Transverse colon (tissue), 4 donors: Measurements from ENCODE around the gene ANKRD65. TPM values are rescaled to one million over a fixed set of nuclear protein-coding genes. Genes with fewer than 3 reads are reported as not detected.
"Not testable (repeated sequence)": the region's sequence is repeated elsewhere in the genome, so short reads cannot be mapped to it uniquely, and the experiment has no call there.

Experiments used
- DNase-seq: peaks from one replicate; pipeline ENCODE4 v3.0.0-alpha.2; 2019
- H3K27ac ChIP-seq, 4 donors: fragments of 200-600 bp; sonication (generic); 2 replicates each; pipeline ENCODE4 v1.5.1; 2016 to 2018; ENCODE audit warnings: inconsistent platforms in 4 of 4
- H3K27me3 ChIP-seq: fragments of 200-600 bp; sonication (generic); 2 replicates; pipeline ENCODE4 v1.5.1; 2017; ENCODE audit warnings: inconsistent platforms
- H3K36me3 ChIP-seq, 4 donors: fragments of 200-600 bp; sonication (generic); 2 replicates each; pipeline ENCODE4 v1.5.1; 2017 to 2019; ENCODE audit warnings: inconsistent platforms in 4 of 4
- H3K4me1 ChIP-seq, 4 donors: fragments of 200-600 bp; sonication (generic); 2 replicates each; pipeline ENCODE4 v1.5.1; 2017 to 2020; ENCODE audit warnings: inconsistent platforms in 4 of 4
- H3K4me3 ChIP-seq, 4 donors: fragments of 200-600 bp; sonication (generic); 1 replicate in 1 of 4; 2 replicates in 3 of 4; pipeline versions ENCODE4 v1.5.1 to v1.6.1; 2017 to 2019; ENCODE audit warnings: inconsistent platforms in 4 of 4
- H3K9me3 ChIP-seq, 2 donors: fragments of 200-600 bp; sonication (generic); 2 replicates each; pipeline ENCODE4 v1.5.1; 2017 to 2019; ENCODE audit warnings: inconsistent platforms in 2 of 2
- EP300 ChIP-seq: sonication (generic); formaldehyde crosslinking; IDR thresholded peaks from one replicate; pipeline ENCODE4 v1.6.1; 2017; ENCODE audit warnings: antibody characterized with exemption, low read depth
- POLR2A ChIP-seq: fragments of 450-650 bp; IDR thresholded peaks from one replicate; pipeline ENCODE4 v1.6.1; 2016; ENCODE audit warnings: antibody characterized with exemption, mild to moderate bottlenecking, moderate library complexity
- POLR2AphosphoS5 ChIP-seq, 3 donors: sonication (generic); formaldehyde crosslinking; IDR thresholded peaks; one replicate each; pipeline ENCODE4 v1.6.1; 2016; ENCODE audit warnings: antibody characterized with exemption in 3 of 3
- WGBS, 2 donors: methylation state at CpG; one replicate each; pipeline ENCODE4 v1.1.5; 2018; ENCODE audit warnings: low coverage in 1 of 2; 5-methylcytosine and 5-hydroxymethylcytosine counted together
- in situ Hi-C, 4 donors: fragments of 200-750 bp; cut with MboI; loops; one replicate each; pipeline versions ENCODE4 v1.15.0 to v1.15.1; 2017; ENCODE audit warnings: low sequenced_read_pairs in 3 of 4, low pct_ligation_motif_present in 1 of 4, low pct_unique_long_range_greater_than_20kb in 1 of 4
- intact Hi-C: fragments of 100-400 bp; cut with DNase I; formaldehyde crosslinking; loops from one replicate; pipeline ENCODE4 v1.15.1; 2023; ENCODE audit warnings: low total_unique reads
- total RNA-seq, 4 donors: library from RNA; depleted of rRNA; stranded (reverse); fragments of >200 nt; gene quantifications; one replicate each; pipeline ENCODE4 v1.1.0, GENCODE V29; 2016
- TF ChIP-seq, protein P1 (sequence below), 5 experiments: fragments of 200-600 bp in 3 of 5; fragments of 450-650 bp in 2 of 5; sonication (generic) in 3 of 5; IDR thresholded peaks; 1 replicate in 2 of 5; 2 replicates in 3 of 5; pipeline ENCODE4 v1.5.1; 2016 to 2017; ENCODE audit warnings: antibody characterized with exemption in 5 of 5, inconsistent platforms in 3 of 5, mild to moderate bottlenecking in 2 of 5, moderate library complexity in 1 of 5

Gene ANKRD65
- total RNA-seq, 4 donors from 2014 or later: 0.80 to 4.5 (median 1.9) TPM

DNA sequence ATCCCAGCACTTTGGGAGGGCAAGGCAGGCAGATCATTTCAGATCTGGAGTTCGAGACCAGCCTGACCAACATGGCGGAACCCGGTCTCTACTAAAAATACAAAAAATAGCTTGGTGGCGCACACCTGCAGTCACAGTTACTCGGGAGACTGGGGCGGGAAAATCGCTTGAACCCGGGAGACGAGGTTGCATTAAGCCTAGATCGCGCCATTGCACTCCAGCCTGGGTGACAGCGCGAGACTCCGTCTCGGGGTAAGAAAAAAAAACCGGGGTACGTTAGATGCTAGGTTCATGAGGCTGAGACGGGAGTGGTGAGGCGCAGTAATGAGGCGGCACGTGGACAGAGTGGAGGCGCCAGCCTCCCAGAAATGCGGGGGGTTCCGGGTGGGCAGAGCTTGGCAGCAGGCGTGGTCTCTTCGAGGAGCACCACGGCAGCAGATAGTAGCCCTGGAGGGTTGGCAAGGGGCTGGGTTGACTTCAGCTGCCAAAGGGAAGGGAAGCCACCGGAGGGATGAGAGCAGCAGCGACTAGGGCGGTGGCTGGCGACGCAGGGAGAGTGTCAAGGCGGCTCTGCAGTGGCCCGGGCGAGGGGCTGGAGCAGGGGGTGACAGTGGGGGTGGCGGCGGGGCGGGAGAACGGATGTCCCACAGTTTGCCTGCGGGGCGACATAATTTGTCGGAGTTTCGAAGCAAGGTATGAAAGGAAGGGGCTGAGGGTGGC is 14.8 kb downstream of the ANKRD65 start:
- Histone ChIP-seq H3K27me3 (no peaks in the 10 kb centered on the region), H3K36me3 (peaks cover 0 to 18% (median 2%) of the 10 kb centered on the region in 4 donors), H3K4me3 (peak overlapping the region; percentile 92 to 97 (median 96)), H3K27ac (peak overlapping the region; percentile 88 to 95 (median 91)), H3K9me3 (no peaks in the 10 kb centered on the region), H3K4me1 (peaks cover 17 to 39% (median 24%) of the 10 kb centered on the region in 4 donors)
- TF ChIP-seq POLR2A: no peak
- no peak for TF ChIP-seq POLR2AphosphoS5 (IDR thresholded peaks at IDR 0.05)
- TF ChIP-seq, protein P1, sequence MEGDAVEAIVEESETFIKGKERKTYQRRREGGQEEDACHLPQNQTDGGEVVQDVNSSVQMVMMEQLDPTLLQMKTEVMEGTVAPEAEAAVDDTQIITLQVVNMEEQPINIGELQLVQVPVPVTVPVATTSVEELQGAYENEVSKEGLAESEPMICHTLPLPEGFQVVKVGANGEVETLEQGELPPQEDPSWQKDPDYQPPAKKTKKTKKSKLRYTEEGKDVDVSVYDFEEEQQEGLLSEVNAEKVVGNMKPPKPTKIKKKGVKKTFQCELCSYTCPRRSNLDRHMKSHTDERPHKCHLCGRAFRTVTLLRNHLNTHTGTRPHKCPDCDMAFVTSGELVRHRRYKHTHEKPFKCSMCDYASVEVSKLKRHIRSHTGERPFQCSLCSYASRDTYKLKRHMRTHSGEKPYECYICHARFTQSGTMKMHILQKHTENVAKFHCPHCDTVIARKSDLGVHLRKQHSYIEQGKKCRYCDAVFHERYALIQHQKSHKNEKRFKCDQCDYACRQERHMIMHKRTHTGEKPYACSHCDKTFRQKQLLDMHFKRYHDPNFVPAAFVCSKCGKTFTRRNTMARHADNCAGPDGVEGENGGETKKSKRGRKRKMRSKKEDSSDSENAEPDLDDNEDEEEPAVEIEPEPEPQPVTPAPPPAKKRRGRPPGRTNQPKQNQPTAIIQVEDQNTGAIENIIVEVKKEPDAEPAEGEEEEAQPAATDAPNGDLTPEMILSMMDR (IDR thresholded peaks at IDR 0.05): no peak
- no peak for TF ChIP-seq EP300
- no peak for DNase-seq
- intact Hi-C loops (no loop called here), in situ Hi-C loops (no loop called here)
- 36 to 53% methylated on average over 24 to 42 of the region's 43 CpGs for WGBS, 2 donors

DNA sequence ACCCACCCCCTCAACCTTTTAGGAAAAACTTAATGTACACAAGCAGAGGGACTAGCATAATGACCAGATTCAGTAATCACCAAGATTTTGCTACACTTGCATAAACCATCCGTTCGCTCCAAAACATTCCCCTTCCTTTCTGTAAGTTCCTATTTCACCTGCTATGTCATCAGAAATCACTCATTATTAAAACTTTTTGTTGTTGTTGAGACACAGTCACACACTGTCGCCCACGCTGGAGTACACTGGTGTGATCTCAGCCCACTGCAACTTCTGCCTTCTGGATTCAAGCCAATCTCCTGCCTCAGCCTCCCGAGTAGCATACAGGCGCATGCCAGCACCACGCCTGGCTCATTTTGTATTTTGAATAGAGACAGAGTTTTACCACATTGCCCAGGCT is 17.4 kb downstream of the ANKRD65 start:
- WGBS, 2 donors: 79 to 85% methylated on average over 7 of the region's 7 CpGs
- Histone ChIP-seq H3K36me3 (peaks cover 0 to 18% (median 2%) of the 10 kb centered on the region in 4 donors), H3K9me3 (no peaks in the 10 kb centered on the region), H3K27me3 (no peaks in the 10 kb centered on the region), H3K27ac (no peak overlapping the region), H3K4me3 (no peak overlapping the region), H3K4me1 (peaks cover 27 to 41% (median 33%) of the 10 kb centered on the region in 4 donors)
- no peak for DNase-seq
- intact Hi-C loops: loop anchor here (5.0 kb wide), 1 partner anchor 34 kb away; the partner anchor contains the start of gene VWA1
- TF ChIP-seq POLR2AphosphoS5 (IDR thresholded peaks at IDR 0.05) (no peak), POLR2A (no peak), EP300 (no peak)
- TF ChIP-seq, protein P1 (IDR thresholded peaks at IDR 0.05): no peak
- in situ Hi-C loops: no loop called here

DNA sequence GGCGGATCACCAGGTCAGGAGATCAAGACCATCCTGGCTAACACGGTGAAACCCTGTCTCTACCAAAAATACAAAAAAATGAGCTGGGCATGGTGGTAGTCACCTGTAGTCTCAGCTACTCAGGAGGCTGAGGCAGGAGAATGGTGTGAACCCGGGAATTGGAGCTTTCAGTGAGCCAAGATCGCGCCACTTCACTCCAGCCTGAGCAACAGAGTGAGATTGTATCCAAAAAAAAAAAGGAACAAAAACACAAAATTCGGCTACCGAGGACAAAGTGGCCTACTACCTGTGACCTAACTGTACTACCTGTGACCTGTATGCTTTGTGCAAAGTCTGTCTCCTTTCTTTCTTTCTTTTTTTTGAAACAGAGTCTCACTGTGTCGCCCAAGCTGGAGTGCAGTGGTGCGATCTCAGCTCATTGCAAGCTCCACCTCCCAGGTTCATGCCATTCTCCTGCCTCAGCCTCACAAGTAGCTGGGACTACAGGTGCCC is 18.1 kb downstream of the ANKRD65 start:
- in situ Hi-C loops, H3K9me3 ChIP-seq, H3K27ac ChIP-seq, H3K27me3 ChIP-seq, DNase-seq, H3K4me3 ChIP-seq: not testable (repeated sequence)
- 81 to 86% methylated on average over 8 to 9 of the region's 9 CpGs for WGBS, 2 donors
- peaks cover 0 to 18% (median 2%) of the 10 kb centered on the region in 4 donors for H3K36me3 ChIP-seq
- intact Hi-C loops: loop anchor here (5.0 kb wide), 1 partner anchor 34 kb away; the partner anchor contains the start of gene VWA1
- H3K4me1 ChIP-seq: peaks cover 24 to 39% (median 31%) of the 10 kb centered on the region in 4 donors

DNA sequence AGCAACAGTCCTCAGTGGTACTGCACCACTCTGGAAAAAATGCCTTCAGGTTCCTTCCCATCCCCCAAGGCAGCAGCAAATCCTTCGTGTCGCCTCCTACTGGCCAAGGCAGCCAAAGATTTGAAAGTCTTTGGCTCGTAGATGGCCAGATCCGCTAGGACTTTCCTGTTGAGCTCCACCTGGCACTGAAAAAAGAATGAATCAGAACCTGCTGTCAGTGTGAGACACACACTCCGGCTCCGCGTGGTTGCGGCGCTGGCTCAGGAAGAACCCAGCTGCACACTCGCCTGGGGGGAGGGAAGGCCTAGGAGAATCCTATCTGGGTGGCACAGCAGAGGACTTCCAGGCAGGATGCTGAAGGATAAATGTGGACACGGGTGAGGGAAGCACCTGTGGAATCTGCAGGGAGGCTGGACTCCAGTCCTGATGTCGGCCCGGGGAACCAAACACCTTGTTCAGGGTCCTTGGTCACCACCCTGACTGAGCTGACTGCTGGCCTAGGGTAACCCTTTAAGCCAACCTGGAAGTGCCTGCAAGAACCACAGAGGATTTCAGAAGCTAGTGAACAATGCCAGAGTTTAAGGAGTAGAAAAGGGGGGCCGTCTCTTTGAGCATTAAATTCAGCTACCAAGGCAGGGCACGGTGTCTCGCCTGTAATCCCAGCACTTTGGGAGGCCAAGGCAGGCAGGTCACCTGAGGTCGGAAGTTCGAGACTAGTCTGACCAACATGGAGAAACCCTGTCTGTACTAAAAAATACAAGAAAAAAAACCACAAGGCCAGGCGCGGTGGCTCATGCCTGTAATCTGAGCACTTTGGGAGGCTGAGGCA is 18.8 kb downstream of the ANKRD65 start:
- WGBS, 2 donors: 75 to 83% methylated on average over 8 to 20 of the region's 20 CpGs
- no peaks in the 10 kb centered on the region for H3K27me3 ChIP-seq
- peaks cover 0 to 22% (median 2%) of the 10 kb centered on the region in 4 donors for H3K36me3 ChIP-seq
- H3K4me3 ChIP-seq: no peak overlapping the region
- no peaks in the 10 kb centered on the region for H3K9me3 ChIP-seq
- peaks cover 25 to 43% (median 34%) of the 10 kb centered on the region in 4 donors for H3K4me1 ChIP-seq
- in situ Hi-C loops: no loop called here
- intact Hi-C loops: loop anchor here (5.0 kb wide), 1 partner anchor 35 kb away; the partner anchor contains the start of gene VWA1
- no peak overlapping the region for H3K27ac ChIP-seq
- TF ChIP-seq POLR2A (no peak), POLR2AphosphoS5 (IDR thresholded peaks at IDR 0.05) (no peak), EP300 (no peak)
- TF ChIP-seq, protein P1 (IDR thresholded peaks at IDR 0.05): peak; percentile 22 to 54 (median 46)
- DNase-seq: peak; percentile 36
